ENCODE results near the gene CLEC16A.
"Not testable (repeated sequence)": the region's sequence is repeated elsewhere in the genome, so short reads cannot be mapped to it uniquely, and the experiment has no call there.

CLEC16A gene

GRCh38 chr16:10916534-10916933 is 27.8 kb upstream of the CLEC16A start:
- WGBS = 61% methylated on average over 3 of the region's 3 CpGs
- H3K9me3 ChIP-seq (ENCODE audit: insufficient read depth, low read depth, low read length) = no peaks in the 10 kb centered on the region
- H3K27me3 ChIP-seq (ENCODE audit: insufficient read depth, low read length) = no peaks in the 10 kb centered on the region
- H3K36me3 ChIP-seq (ENCODE audit: insufficient read depth, low read length) = no peaks in the 10 kb centered on the region
- H3K9ac ChIP-seq (ENCODE audit: low read depth, low read length) = no peak overlapping the region
- no peak overlapping the region for H3K4me3 ChIP-seq (ENCODE audit: low read length)
- H3K4me1 ChIP-seq (ENCODE audit: insufficient read depth, low read length) = no peaks in the 10 kb centered on the region
- H3K27ac ChIP-seq (ENCODE audit: low read depth, low read length) = no peak overlapping the region

- Histone ChIP-seq H3K4me1 (ENCODE audit: insufficient read depth, low read length) (no peaks in the 10 kb centered on the region), H3K9ac (ENCODE audit: low read depth, low read length) (no peak overlapping the region), H3K27me3 (ENCODE audit: insufficient read depth, low read length) (no peaks in the 10 kb centered on the region), H3K4me3 (ENCODE audit: low read length) (no peak overlapping the region), H3K9me3 (ENCODE audit: insufficient read depth, low read depth, low read length) (no peaks in the 10 kb centered on the region), H3K27ac (ENCODE audit: low read depth, low read length) (no peak overlapping the region), H3K36me3 (ENCODE audit: insufficient read depth, low read length) (no peaks in the 10 kb centered on the region)
- WGBS = 56% methylated on average over 21 of the region's 21 CpGs
These were observed 25.9 kb upstream of the CLEC16A start for GRCh38 chr16:10918294-10919002.

GRCh38 chr16:10919003-10919351 is 25.4 kb upstream of the CLEC16A start:
- Histone ChIP-seq H3K9ac (ENCODE audit: low read depth, low read length) (no peak overlapping the region), H3K36me3 (ENCODE audit: insufficient read depth, low read length) (no peaks in the 10 kb centered on the region), H3K9me3 (ENCODE audit: insufficient read depth, low read depth, low read length) (no peaks in the 10 kb centered on the region), H3K27ac (ENCODE audit: low read depth, low read length) (no peak overlapping the region), H3K4me1 (ENCODE audit: insufficient read depth, low read length) (no peaks in the 10 kb centered on the region), H3K4me3 (ENCODE audit: low read length) (no peak overlapping the region), H3K27me3 (ENCODE audit: insufficient read depth, low read length) (no peaks in the 10 kb centered on the region)
- 61% methylated on average over 7 of the region's 7 CpGs for WGBS

GRCh38 chr16:10920726-10921427 is 23.5 kb upstream of the CLEC16A start:
- WGBS = 95% methylated on average over 15 of the region's 15 CpGs
- H3K9me3 ChIP-seq (ENCODE audit: insufficient read depth, low read depth, low read length) = no peaks in the 10 kb centered on the region
- no peak overlapping the region for H3K27ac ChIP-seq (ENCODE audit: low read depth, low read length)
- H3K36me3 ChIP-seq (ENCODE audit: insufficient read depth, low read length) = no peaks in the 10 kb centered on the region
- H3K27me3 ChIP-seq (ENCODE audit: insufficient read depth, low read length) = no peaks in the 10 kb centered on the region
- no peak overlapping the region for H3K4me3 ChIP-seq (ENCODE audit: low read length)
- H3K4me1 ChIP-seq (ENCODE audit: insufficient read depth, low read length) = no peaks in the 10 kb centered on the region
- no peak overlapping the region for H3K9ac ChIP-seq (ENCODE audit: low read depth, low read length)

GRCh38 chr16:10921536-10922327 is 22.6 kb upstream of the CLEC16A start:
- no peak overlapping the region for H3K9ac ChIP-seq (ENCODE audit: low read depth, low read length)
- no peak overlapping the region for H3K4me3 ChIP-seq (ENCODE audit: low read length)
- H3K36me3 ChIP-seq (ENCODE audit: insufficient read depth, low read length) = peaks cover under 1% of the 10 kb centered on the region; the same call in 1 of the 2 replicates
- H3K27ac ChIP-seq (ENCODE audit: low read depth, low read length) = no peak overlapping the region
- no peaks in the 10 kb centered on the region for H3K4me1 ChIP-seq (ENCODE audit: insufficient read depth, low read length)
- no peaks in the 10 kb centered on the region for H3K27me3 ChIP-seq (ENCODE audit: insufficient read depth, low read length)
- no peaks in the 10 kb centered on the region for H3K9me3 ChIP-seq (ENCODE audit: insufficient read depth, low read depth, low read length)
- 92% methylated on average over 10 of the region's 10 CpGs for WGBS

- no peak overlapping the region for H3K4me3 ChIP-seq (ENCODE audit: low read length)
- H3K4me1 ChIP-seq (ENCODE audit: insufficient read depth, low read length) = no peaks in the 10 kb centered on the region
- H3K36me3 ChIP-seq (ENCODE audit: insufficient read depth, low read length) = peaks cover 8% of the 10 kb centered on the region
- 94% methylated on average over 11 of the region's 14 CpGs for WGBS
- no peaks in the 10 kb centered on the region for H3K27me3 ChIP-seq (ENCODE audit: insufficient read depth, low read length)
- no peak overlapping the region for H3K9ac ChIP-seq (ENCODE audit: low read depth, low read length)
- no peaks in the 10 kb centered on the region for H3K9me3 ChIP-seq (ENCODE audit: insufficient read depth, low read depth, low read length)
- H3K27ac ChIP-seq (ENCODE audit: low read depth, low read length) = no peak overlapping the region
These were observed 21.8 kb upstream of the CLEC16A start for GRCh38 chr16:10922328-10923145.

GRCh38 chr16:10923146-10923649 is 21.2 kb upstream of the CLEC16A start:
- Histone ChIP-seq H3K4me3 (ENCODE audit: low read length) (no peak overlapping the region), H3K27me3 (ENCODE audit: insufficient read depth, low read length) (no peaks in the 10 kb centered on the region), H3K9ac (ENCODE audit: low read depth, low read length) (no peak overlapping the region), H3K36me3 (ENCODE audit: insufficient read depth, low read length) (peaks cover 15% of the 10 kb centered on the region), H3K4me1 (ENCODE audit: insufficient read depth, low read length) (no peaks in the 10 kb centered on the region), H3K9me3 (ENCODE audit: insufficient read depth, low read depth, low read length) (no peaks in the 10 kb centered on the region), H3K27ac (ENCODE audit: low read depth, low read length) (no peak overlapping the region)
- 88% methylated on average over 10 of the region's 10 CpGs for WGBS

- Histone ChIP-seq H3K4me3 (ENCODE audit: low read length) (no peak overlapping the region), H3K27me3 (ENCODE audit: insufficient read depth, low read length) (no peaks in the 10 kb centered on the region), H3K27ac (ENCODE audit: low read depth, low read length) (no peak overlapping the region), H3K9ac (ENCODE audit: low read depth, low read length) (no peak overlapping the region), H3K4me1 (ENCODE audit: insufficient read depth, low read length) (no peaks in the 10 kb centered on the region), H3K36me3 (ENCODE audit: insufficient read depth, low read length) (peaks cover 20% of the 10 kb centered on the region), H3K9me3 (ENCODE audit: insufficient read depth, low read depth, low read length) (no peaks in the 10 kb centered on the region)
- WGBS = 93% methylated on average over 14 of the region's 14 CpGs
These were observed 20.6 kb upstream of the CLEC16A start for GRCh38 chr16:10923650-10924214.

GRCh38 chr16:10925285-10925684 is 19.1 kb upstream of the CLEC16A start:
- not testable (repeated sequence) for H3K27ac ChIP-seq (ENCODE audit: low read depth, low read length); H3K9me3 ChIP-seq (ENCODE audit: insufficient read depth, low read depth, low read length); H3K9ac ChIP-seq (ENCODE audit: low read depth, low read length); H3K4me1 ChIP-seq (ENCODE audit: insufficient read depth, low read length); H3K4me3 ChIP-seq (ENCODE audit: low read length); H3K27me3 ChIP-seq (ENCODE audit: insufficient read depth, low read length)
- 99% methylated on average over 3 of the region's 3 CpGs for WGBS
- H3K36me3 ChIP-seq (ENCODE audit: insufficient read depth, low read length) = peaks cover 26% of the 10 kb centered on the region

GRCh38 chr16:10926094-10926493 is 18.3 kb upstream of the CLEC16A start:
- 70% methylated on average over 4 of the region's 4 CpGs for WGBS
- Histone ChIP-seq H3K27ac (ENCODE audit: low read depth, low read length) (no peak overlapping the region), H3K9me3 (ENCODE audit: insufficient read depth, low read depth, low read length) (no peaks in the 10 kb centered on the region), H3K9ac (ENCODE audit: low read depth, low read length) (no peak overlapping the region), H3K27me3 (ENCODE audit: insufficient read depth, low read length) (no peaks in the 10 kb centered on the region), H3K36me3 (ENCODE audit: insufficient read depth, low read length) (peaks cover 26% of the 10 kb centered on the region), H3K4me3 (ENCODE audit: low read length) (no peak overlapping the region), H3K4me1 (ENCODE audit: insufficient read depth, low read length) (no peaks in the 10 kb centered on the region)

All from HUES64 (cell line).